HG02938 (cell line): Measurements from ENCODE around the gene HDLBP.
"Not testable (repeated sequence)": the region's sequence is repeated elsewhere in the genome, so short reads cannot be mapped to it uniquely, and the experiment has no call there.

Experiments used
- ATAC-seq: cut with Tn5 transposase; IDR thresholded peaks from one replicate; pipeline ENCODE4 v1.9.1; 2021; ENCODE audit warnings: mild to moderate bottlenecking, moderate library complexity; ENCODE audit not compliant: unreplicated experiment

The HDLBP gene

DNA sequence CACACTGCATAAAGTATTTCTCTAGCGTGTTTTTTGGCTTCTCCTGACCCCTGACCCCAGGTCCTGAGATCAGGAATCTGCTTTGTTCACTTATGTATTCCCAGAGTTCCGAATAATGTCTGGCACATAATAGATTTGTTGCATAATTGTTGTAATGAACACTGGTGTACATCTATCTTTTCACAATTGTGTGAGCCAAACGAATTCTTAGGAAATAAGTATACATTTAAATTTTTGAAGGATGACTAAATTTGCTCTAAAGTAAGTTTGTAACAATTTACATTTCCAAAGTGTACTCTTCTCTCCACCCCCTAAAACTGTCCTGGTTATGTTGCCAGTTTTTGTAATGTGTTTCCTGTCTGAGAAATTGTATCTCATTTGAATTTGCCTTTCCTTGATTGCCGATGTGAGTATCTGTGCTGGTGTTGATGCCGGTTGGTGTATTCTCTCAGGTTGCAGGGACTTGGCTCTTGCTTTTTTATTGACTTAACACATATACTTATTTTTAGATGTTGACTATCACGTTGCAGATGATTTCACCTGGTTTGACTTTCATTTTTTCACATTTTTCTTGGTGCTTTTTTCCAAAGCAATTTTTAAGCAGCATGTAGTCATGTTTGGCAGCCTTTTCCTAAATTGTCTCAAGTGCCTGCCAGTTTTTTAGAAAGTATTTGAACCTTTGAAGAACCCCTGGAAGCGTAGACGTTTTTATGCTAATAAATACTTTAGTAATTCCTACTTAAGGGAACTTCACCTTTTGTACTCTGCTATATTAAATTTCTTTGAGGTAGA lies 24.6 kb upstream of the HDLBP start:
- no peak for ATAC-seq

DNA sequence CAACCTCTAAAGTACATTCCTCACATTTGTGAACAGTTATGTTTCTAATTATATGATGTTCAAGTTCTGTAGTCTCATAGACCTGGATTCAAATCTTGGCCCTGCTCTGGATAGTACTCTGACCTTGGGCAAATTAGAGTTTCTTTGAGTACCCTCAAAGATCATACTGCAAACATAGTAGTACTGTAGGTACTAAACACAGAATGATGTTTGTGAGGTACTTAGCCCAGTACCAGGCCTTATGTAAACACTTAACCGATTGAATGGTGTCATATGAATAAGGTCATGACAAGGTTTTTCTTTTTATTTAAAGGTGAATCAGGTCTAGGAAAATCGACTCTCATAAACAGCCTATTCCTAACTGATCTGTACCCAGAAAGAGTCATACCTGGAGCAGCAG lies 19.3 kb upstream of the HDLBP start:
- no peak for ATAC-seq

- no peak for ATAC-seq
Observed at GRCh38 chr2:241330616-241330981, 15.1 kb upstream of the HDLBP start.

GRCh38 chr2:241329669-241330615 lies 14.5 kb upstream of the HDLBP start:
- ATAC-seq = no peak

DNA sequence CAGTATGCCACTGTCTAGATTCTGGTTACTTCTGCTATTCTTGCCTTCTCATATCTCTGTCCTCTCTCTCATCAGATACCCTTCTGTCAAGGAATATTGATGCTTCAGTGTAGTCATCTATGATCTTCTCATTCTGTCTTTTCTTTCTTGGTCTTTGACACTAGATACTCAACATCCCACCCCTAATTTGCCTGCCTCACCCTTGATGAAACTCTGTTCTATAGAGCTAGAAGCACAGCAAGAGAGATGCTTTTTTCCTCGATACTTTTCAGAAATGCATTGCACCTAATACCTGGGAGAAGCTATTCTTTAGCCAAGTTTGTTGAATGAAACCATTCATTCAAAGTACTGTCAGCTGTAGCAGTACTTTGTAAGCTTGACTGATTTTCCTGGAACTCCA lies 9.8 kb upstream of the HDLBP start:
- no peak for ATAC-seq

GRCh38 chr2:241324775-241325174 lies 9.3 kb upstream of the HDLBP start:
- no peak for ATAC-seq

GRCh38 chr2:241323778-241324177 lies 8.3 kb upstream of the HDLBP start:
- ATAC-seq = no peak

GRCh38 chr2:241321886-241322285 lies 6.4 kb upstream of the HDLBP start:
- ATAC-seq = no peak

DNA sequence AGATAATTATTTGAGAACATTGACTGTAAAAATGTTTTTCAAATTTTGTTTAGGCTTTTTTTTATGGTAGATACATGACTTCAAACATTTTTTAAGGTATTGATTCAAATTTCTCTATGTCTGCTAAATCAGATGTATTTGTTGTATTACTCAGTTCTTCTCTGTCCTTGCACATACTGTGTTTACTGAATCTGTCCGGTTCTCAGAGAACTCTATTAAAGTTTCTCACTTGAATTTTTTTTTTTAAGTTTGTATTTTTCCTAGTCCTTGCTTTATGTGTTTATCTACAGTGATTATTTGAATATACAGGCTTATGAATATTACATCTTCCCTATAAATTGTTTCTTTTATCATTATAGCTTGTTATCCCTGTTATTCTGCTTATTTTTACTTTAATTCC lies 5.6 kb upstream of the HDLBP start:
- no peak for ATAC-seq

- ATAC-seq = no peak
Observed at GRCh38 chr2:241320394-241320793, 4.9 kb upstream of the HDLBP start.

GRCh38 chr2:241318830-241319229 lies 3.4 kb upstream of the HDLBP start:
- ATAC-seq = not testable (repeated sequence)

GRCh38 chr2:241317391-241317790 lies 1.9 kb upstream of the HDLBP start:
- ATAC-seq = no peak

- ATAC-seq = no peak
Observed at GRCh38 chr2:241316825-241317224, 1.4 kb upstream of the HDLBP start.

DNA sequence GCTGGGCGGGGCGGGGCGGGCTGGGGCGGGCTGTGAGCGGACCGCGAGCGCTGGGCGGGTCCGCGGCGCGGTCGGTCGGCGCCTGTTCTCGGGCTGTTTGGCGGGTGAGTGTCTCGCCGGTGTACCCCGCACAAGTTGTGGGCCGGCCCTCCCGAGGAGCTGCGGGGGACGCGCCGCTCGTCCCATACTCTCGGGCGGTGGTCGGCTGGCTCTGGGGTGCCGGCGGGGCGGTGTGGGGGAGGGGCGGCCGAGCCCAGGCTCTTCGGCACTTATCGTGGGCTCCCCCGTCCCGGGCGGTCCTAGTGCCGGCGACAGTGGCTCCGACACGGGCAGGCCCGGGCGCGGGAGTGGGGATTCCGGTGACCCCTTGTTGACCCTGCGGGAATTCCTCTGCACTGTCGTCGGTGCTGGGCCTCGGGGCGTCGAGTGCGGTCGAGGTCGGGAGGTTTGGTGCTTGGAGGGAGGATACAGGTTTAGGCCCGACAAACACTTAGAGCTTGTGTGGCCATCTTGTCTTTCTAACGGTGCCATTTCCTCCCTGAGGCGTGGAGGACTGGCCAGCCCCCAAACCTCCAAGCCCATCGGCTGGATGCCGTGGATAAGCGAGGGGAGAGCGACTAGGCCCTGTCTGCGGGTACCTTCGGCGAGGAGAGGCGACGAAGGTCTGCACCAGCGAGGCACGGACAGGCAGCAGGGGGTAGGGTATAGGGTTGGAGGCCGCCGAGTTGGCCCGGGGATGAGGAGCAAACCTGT lies 583 bp upstream of the HDLBP start, which contains the start of gene SEPTIN2:
SEPTIN2 (plus strand) TSS at position 47 of the 753 bp plus-strand sequence. CDS start 8,308 bp downstream, outside the sequence.
- ATAC-seq = peak; percentile 36

GRCh38 chr2:241314226-241315092 lies 1.0 kb downstream of the HDLBP start:
- ATAC-seq = no peak

DNA sequence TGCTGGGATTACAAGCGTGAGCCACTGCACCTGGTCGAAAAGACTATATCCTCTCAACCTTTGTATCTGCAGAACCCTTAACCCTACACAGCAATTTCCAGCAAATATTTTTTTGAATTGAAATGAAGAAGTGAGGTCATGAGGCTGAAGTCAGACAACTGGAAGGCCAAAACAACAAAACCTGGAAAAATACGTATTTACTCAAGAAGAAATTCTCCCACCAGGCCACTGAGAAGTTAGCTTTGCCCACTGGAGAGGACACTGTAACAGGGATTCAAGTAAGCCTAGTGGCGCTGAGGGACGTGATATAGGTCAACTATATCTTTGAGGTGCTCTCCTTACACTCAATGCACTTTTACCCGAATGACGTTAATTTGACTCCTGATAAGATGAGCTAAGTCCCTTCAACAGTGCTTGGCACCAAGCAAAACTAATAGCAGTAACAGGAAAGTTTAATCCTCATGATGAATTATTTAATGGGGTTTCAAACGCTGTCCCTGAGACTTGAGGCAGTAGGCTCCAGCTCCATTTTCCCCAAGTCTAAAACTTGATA lies 1.9 kb downstream of the HDLBP start:
- ATAC-seq = no peak

GRCh38 chr2:241312082-241312481 lies 3.4 kb downstream of the HDLBP start:
- no peak for ATAC-seq

- ATAC-seq = no peak
Observed at GRCh38 chr2:241310917-241311566, 4.4 kb downstream of the HDLBP start.

GRCh38 chr2:241309684-241310117 lies 5.8 kb downstream of the HDLBP start:
- no peak for ATAC-seq
